Keratinocyte (primary cell): Measurements from ENCODE around the gene LTBP3.

Experiments used
- CTCF ChIP-seq, 3 experiments: IDR thresholded peaks in 1 of 3; conservative IDR thresholded peaks in 1 of 3; optimal IDR thresholded peaks in 1 of 3; 2 replicates in 2 of 3; 3 replicates in 1 of 3; pipeline versions ENCODE3 to v1.5.1; 2011; ENCODE audit warnings: low read length in 3 of 3, mild to moderate bottlenecking in 3 of 3, moderate library complexity in 2 of 3, control low read depth in 1 of 3, inconsistent platforms in 1 of 3; ENCODE audit not compliant: insufficient read depth in 2 of 3; ENCODE audit errors: extremely low read depth in 1 of 3
- EZH2 ChIP-seq: IDR thresholded peaks from one replicate; pipeline ENCODE4 v1.6.1; 2012; ENCODE audit warnings: inconsistent platforms, mild to moderate bottlenecking, low read length, moderate library complexity

GRCh38 chr11:65560555-65561418, 2.6 kb upstream of the LTBP3 start:
- no peak for TF ChIP-seq EZH2
- no peak for TF ChIP-seq CTCF (optimal IDR thresholded peaks at IDR 0.05 in 1 of 3, IDR thresholded peaks at IDR 0.05 in 1 of 3, conservative IDR thresholded peaks at IDR 0.05 in 1 of 3; ENCODE audit: extremely low read depth in 1 of 3, insufficient read depth in 2 of 3, low read length in 3 of 3)
